GM23338 (cell line): ENCODE results near the gene COL4A2. TPM values are rescaled to one million over a fixed set of nuclear protein-coding genes. Genes with fewer than 3 reads are reported as not detected.

Experiments used
- ATAC-seq: fragments of 200-7000 bp; cut with Tn5 transposase; 3 replicates; pipeline ENCODE4 v1.9.1; 2020
- DNase-seq: peaks from one replicate; pipeline ENCODE4 v3.0.0-alpha.2; 2015; ENCODE audit warnings: low spot score
- H2AFZ ChIP-seq: fragments of 200-600 bp; sonication (generic); 2 replicates; pipeline ENCODE4 v1.8.0; 2016; ENCODE audit warnings: antibody characterized with exemption, mild to moderate bottlenecking, moderate library complexity
- H3F3A ChIP-seq: fragments of 200-600 bp; sonication (generic); replicated peaks from 2 replicates; pipeline ENCODE4 v1.8.0; 2017; ENCODE audit warnings: antibody characterized with exemption, mixed run types, low read depth
- H3K27ac ChIP-seq: fragments of 200-600 bp; sonication (generic); 2 replicates; pipeline ENCODE4 v1.6.1; 2016; ENCODE audit warnings: low read depth
- H3K27me3 ChIP-seq: fragments of 200-600 bp; sonication (generic); 2 replicates; pipeline ENCODE4 v1.8.0; 2016; ENCODE audit warnings: mild to moderate bottlenecking, mixed run types, moderate library complexity; ENCODE audit not compliant: insufficient read depth
- H3K36me3 ChIP-seq: fragments of 200-600 bp; sonication (generic); 2 replicates; pipeline ENCODE4 v1.8.0; 2016; ENCODE audit warnings: mild to moderate bottlenecking; ENCODE audit not compliant: insufficient read depth
- H3K4me1 ChIP-seq: fragments of 200-600 bp; sonication (generic); 2 replicates; pipeline ENCODE4 v1.8.0; 2016; ENCODE audit warnings: mild to moderate bottlenecking, moderate library complexity; ENCODE audit not compliant: insufficient read depth
- H3K4me2 ChIP-seq: fragments of 200-600 bp; sonication (generic); 2 replicates; pipeline ENCODE4 v1.7.1; 2017; ENCODE audit warnings: mixed run types
- H3K4me3 ChIP-seq: fragments of 200-600 bp; sonication (generic); 2 replicates; pipeline ENCODE4 v1.6.1; 2016; ENCODE audit warnings: mixed run types
- H3K79me2 ChIP-seq: fragments of 200-600 bp; sonication (generic); replicated peaks from 2 replicates; pipeline ENCODE4 v1.8.0; 2017; ENCODE audit warnings: mild to moderate bottlenecking; ENCODE audit not compliant: insufficient read depth
- H3K9me2 ChIP-seq: fragments of 200-600 bp; sonication (generic); 2 replicates; pipeline ENCODE4 v1.8.0; 2017; ENCODE audit not compliant: insufficient read depth
- H4K20me1 ChIP-seq: fragments of 200-600 bp; sonication (generic); replicated peaks from 2 replicates; pipeline ENCODE4 v1.8.0; 2017; ENCODE audit warnings: mild to moderate bottlenecking; ENCODE audit not compliant: insufficient read depth
- H3K27ac Mint-ChIP-seq: 2 replicates; pipeline ENCODE4 v1.8.0; 2020; ENCODE audit warnings: inconsistent platforms, mild to moderate bottlenecking, moderate library complexity, mixed read lengths
- H3K27me3 Mint-ChIP-seq: 3 replicates; pipeline ENCODE4 v1.8.0; 2022; ENCODE audit warnings: low read depth, mild to moderate bottlenecking, moderate library complexity, mixed read lengths, inconsistent platforms; ENCODE audit not compliant: insufficient read depth, poor library complexity
- H3K36me3 Mint-ChIP-seq: 3 replicates; pipeline ENCODE4 v1.8.0; 2021; ENCODE audit warnings: low read depth, mild to moderate bottlenecking, inconsistent platforms, moderate library complexity, mixed read lengths
- H3K4me1 Mint-ChIP-seq: 3 replicates; pipeline ENCODE4 v1.8.0; 2020; ENCODE audit warnings: mild to moderate bottlenecking, inconsistent platforms, mixed read lengths
- H3K4me3 Mint-ChIP-seq: 3 replicates; pipeline ENCODE4 v1.8.0; 2021; ENCODE audit warnings: moderate library complexity, mild to moderate bottlenecking, inconsistent platforms, mixed read lengths
- H3K9me3 Mint-ChIP-seq: 3 replicates; pipeline ENCODE4 v1.8.0; 2020; ENCODE audit warnings: moderate library complexity, mild to moderate bottlenecking, inconsistent platforms, mixed read lengths
- CREB1 ChIP-seq: fragments of 250-450 bp; sonication (Bioruptor Pico); IDR thresholded peaks from 2 replicates; pipeline ENCODE4 v1.5.0; 2020; ENCODE audit warnings: low read depth, mild to moderate bottlenecking, moderate library complexity
- CTCF ChIP-seq, 2 experiments: fragments of 200-600 bp in 1 of 2; sonication (generic) in 1 of 2; conservative IDR thresholded peaks; 2 replicates each; pipeline versions ENCODE4 v1.5.1 to v1.6.1; 2016 to 2017; ENCODE audit warnings: antibody characterized with exemption in 2 of 2, low read depth in 2 of 2, mild to moderate bottlenecking in 2 of 2, moderate library complexity in 1 of 2
- ETS1 ChIP-seq: IDR thresholded peaks from 2 replicates; pipeline ENCODE4 v1.6.1; 2016; ENCODE audit warnings: antibody characterized with exemption
- EZH2 ChIP-seq: fragments of 200-600 bp; sonication (generic); IDR thresholded peaks from one replicate; pipeline ENCODE4 v1.8.0; 2017; ENCODE audit warnings: antibody characterized with exemption, mild to moderate bottlenecking, low read depth; ENCODE audit not compliant: unreplicated experiment
- EZH2phosphoT487 ChIP-seq: fragments of 200-600 bp; sonication (generic); IDR thresholded peaks from one replicate; pipeline ENCODE4 v1.8.1; 2018; ENCODE audit warnings: antibody characterized with exemption; ENCODE audit not compliant: unreplicated experiment
- JUNB ChIP-seq: IDR thresholded peaks from one replicate; pipeline ENCODE4 v1.6.1; 2016; ENCODE audit warnings: antibody characterized with exemption; ENCODE audit not compliant: unreplicated experiment
- NANOG ChIP-seq: IDR thresholded peaks from 2 replicates; pipeline ENCODE4 v1.6.1; 2016; ENCODE audit warnings: antibody characterized with exemption, borderline replicate concordance
- POLR2AphosphoS5 ChIP-seq: IDR thresholded peaks from 2 replicates; pipeline ENCODE4 v1.6.1; 2016; ENCODE audit warnings: antibody characterized with exemption, low read depth
- REST ChIP-seq: IDR thresholded peaks from one replicate; pipeline ENCODE4 v1.6.1; 2018; ENCODE audit warnings: antibody characterized with exemption; ENCODE audit not compliant: unreplicated experiment
- STAT1 ChIP-seq: IDR thresholded peaks from one replicate; pipeline ENCODE4 v1.6.1; 2016; ENCODE audit warnings: antibody characterized with exemption; ENCODE audit not compliant: unreplicated experiment
- ZNF114 ChIP-seq: fragments of 250-450 bp; sonication (Bioruptor Pico); IDR thresholded peaks from 2 replicates; pipeline ENCODE4 v1.5.0; 2020; ENCODE audit warnings: mild to moderate bottlenecking, moderate library complexity
- ZNF331 ChIP-seq: fragments of 250-450 bp; sonication (Bioruptor Pico); IDR thresholded peaks from 2 replicates; pipeline ENCODE4 v1.5.0; 2020; ENCODE audit warnings: low read depth, mild to moderate bottlenecking, moderate library complexity
- polyA plus RNA-seq: library from polyadenylated mRNA; unstranded; fragments of >200 nt; fragmentation: Nextera tagmentation; extraction: Ambion mirVana; gene quantifications from 2 replicates; pipeline ENCODE4 v1.2.1, GENCODE V29; 2016
- total RNA-seq: library from RNA; depleted of rRNA; stranded (reverse); fragments of >200 nt; shearing (Covaris generic); gene quantifications from 2 replicates; pipeline ENCODE4 v1.2.3, GENCODE V29; 2014
- TF ChIP-seq, protein P1 (sequence below): fragments of 250-450 bp; sonication (Bioruptor Pico); IDR thresholded peaks from 2 replicates; pipeline ENCODE4 v1.5.0; 2020; ENCODE audit warnings: mild to moderate bottlenecking, moderate library complexity

COL4A2 gene
- total and polyA plus RNA-seq, 2 experiments from 2014 or later = 37.4 to 131 TPM

- ATAC-seq = no peak
- Histone ChIP-seq H3K27ac (no peak overlapping the region), H3K4me1 (peaks cover 12% of the 10 kb centered on the region), H3F3A (peaks cover 6% of the 10 kb centered on the region; the same call in 1 of the 2 replicates), H3K79me2 (no peaks in the 10 kb centered on the region), H4K20me1 (no peaks in the 10 kb centered on the region), H3K4me2 (no peak overlapping the region), H2AFZ (no peak overlapping the region), H3K4me3 (no peak overlapping the region), H3K9me2 (no peaks in the 10 kb centered on the region), H3K27me3 (no peaks in the 10 kb centered on the region), H3K36me3 (peaks cover 4% of the 10 kb centered on the region; the same call in 1 of the 2 replicates)
- Mint-ChIP-seq H3K36me3 (peaks cover 8% of the 10 kb centered on the region), H3K4me1 (peaks cover 34% of the 10 kb centered on the region), H3K4me3 (no peak overlapping the region), H3K9me3 (no peaks in the 10 kb centered on the region; the same call in 2 of the 3 replicates), H3K27me3 (peaks cover 13% of the 10 kb centered on the region), H3K27ac (no peak overlapping the region)
- no peak for TF ChIP-seq EZH2phosphoT487
- no peak for TF ChIP-seq CTCF (conservative IDR thresholded peaks at IDR 0.05; ENCODE audit: low read depth in 2 of 2)
- TF ChIP-seq EZH2 = no peak
- no peak for TF ChIP-seq ETS1
- TF ChIP-seq STAT1 = no peak
- no peak for TF ChIP-seq REST
- TF ChIP-seq, protein P1, sequence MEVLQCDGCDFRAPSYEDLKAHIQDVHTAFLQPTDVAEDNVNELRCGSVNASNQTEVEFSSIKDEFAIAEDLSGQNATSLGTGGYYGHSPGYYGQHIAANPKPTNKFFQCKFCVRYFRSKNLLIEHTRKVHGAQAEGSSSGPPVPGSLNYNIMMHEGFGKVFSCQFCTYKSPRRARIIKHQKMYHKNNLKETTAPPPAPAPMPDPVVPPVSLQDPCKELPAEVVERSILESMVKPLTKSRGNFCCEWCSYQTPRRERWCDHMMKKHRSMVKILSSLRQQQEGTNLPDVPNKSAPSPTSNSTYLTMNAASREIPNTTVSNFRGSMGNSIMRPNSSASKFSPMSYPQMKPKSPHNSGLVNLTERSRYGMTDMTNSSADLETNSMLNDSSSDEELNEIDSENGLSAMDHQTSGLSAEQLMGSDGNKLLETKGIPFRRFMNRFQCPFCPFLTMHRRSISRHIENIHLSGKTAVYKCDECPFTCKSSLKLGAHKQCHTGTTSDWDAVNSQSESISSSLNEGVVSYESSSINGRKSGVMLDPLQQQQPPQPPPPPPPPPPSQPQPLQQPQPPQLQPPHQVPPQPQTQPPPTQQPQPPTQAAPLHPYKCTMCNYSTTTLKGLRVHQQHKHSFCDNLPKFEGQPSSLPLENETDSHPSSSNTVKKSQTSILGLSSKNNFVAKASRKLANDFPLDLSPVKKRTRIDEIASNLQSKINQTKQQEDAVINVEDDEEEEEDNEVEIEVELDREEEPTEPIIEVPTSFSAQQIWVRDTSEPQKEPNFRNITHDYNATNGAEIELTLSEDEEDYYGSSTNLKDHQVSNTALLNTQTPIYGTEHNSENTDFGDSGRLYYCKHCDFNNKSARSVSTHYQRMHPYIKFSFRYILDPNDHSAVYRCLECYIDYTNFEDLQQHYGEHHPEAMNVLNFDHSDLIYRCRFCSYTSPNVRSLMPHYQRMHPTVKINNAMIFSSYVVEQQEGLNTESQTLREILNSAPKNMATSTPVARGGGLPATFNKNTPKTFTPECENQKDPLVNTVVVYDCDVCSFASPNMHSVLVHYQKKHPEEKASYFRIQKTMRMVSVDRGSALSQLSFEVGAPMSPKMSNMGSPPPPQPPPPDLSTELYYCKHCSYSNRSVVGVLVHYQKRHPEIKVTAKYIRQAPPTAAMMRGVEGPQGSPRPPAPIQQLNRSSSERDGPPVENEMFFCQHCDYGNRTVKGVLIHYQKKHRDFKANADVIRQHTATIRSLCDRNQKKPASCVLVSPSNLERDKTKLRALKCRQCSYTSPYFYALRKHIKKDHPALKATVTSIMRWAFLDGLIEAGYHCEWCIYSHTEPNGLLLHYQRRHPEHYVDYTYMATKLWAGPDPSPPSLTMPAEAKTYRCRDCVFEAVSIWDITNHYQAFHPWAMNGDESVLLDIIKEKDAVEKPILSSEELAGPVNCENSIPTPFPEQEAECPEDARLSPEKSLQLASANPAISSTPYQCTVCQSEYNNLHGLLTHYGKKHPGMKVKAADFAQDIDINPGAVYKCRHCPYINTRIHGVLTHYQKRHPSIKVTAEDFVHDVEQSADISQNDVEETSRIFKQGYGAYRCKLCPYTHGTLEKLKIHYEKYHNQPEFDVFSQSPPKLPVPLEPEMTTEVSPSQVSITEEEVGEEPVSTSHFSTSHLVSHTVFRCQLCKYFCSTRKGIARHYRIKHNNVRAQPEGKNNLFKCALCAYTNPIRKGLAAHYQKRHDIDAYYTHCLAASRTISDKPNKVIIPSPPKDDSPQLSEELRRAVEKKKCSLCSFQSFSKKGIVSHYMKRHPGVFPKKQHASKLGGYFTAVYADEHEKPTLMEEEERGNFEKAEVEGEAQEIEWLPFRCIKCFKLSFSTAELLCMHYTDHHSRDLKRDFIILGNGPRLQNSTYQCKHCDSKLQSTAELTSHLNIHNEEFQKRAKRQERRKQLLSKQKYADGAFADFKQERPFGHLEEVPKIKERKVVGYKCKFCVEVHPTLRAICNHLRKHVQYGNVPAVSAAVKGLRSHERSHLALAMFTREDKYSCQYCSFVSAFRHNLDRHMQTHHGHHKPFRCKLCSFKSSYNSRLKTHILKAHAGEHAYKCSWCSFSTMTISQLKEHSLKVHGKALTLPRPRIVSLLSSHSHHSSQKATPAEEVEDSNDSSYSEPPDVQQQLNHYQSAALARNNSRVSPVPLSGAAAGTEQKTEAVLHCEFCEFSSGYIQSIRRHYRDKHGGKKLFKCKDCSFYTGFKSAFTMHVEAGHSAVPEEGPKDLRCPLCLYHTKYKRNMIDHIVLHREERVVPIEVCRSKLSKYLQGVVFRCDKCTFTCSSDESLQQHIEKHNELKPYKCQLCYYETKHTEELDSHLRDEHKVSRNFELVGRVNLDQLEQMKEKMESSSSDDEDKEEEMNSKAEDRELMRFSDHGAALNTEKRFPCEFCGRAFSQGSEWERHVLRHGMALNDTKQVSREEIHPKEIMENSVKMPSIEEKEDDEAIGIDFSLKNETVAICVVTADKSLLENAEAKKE (CRISPR knock-in tag) = no peak
- TF ChIP-seq JUNB = no peak
- TF ChIP-seq POLR2AphosphoS5 = no peak
- no peak for TF ChIP-seq NANOG
- TF ChIP-seq ZNF331 (CRISPR knock-in tag) = no peak
- no peak for TF ChIP-seq ZNF114 (CRISPR knock-in tag)
- no peak for TF ChIP-seq CREB1 (CRISPR knock-in tag)
- DNase-seq = no peak
Observed at GRCh38 chr13:110456550-110456949, 149.5 kb downstream of the COL4A2 start.
